ENCODE measurements around the gene RAMP1.

The RAMP1 gene

DNA sequence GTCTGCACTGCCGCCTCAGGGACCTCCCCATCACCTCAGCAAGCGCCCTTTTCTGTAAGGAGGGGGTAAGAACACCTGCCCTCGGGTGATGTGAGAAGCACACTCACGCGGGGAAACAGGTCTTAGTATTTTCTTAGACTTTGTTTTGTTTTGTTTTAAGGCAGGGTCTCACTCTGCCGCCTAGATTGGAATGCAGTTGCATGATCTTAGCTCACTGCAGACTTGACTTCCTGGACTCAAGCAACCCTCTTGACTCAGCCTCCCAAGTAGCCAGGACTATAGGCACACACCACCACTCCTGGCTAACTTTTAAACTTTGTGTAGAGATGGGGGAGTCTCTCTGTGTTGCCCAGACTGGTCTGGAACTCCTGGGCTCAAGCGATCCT, 37.1 kb downstream of the RAMP1 start:
- no peak for DNase-seq

DNA sequence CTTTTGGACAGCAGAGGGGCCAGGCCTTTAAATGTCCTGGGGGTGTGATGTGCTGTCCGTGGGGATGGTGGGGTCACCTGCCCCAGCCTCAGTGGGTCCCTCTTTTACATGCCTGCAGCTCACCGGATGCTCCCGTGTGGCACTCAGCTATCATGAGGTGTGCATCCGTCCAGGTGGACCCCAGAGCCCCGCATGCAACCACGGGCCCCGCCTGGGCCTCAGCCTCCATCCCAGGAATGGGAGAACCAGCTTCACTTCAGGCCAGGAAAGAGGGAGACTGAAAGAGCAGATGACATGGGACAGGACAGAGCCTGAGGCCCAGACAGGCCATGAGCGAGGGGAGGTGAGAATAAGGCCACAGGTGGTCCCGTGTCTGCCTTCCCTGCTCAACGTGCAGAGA, 37.5 kb downstream of the RAMP1 start:
- DNase-seq: no peak

- no peak for DNase-seq
Observed at GRCh38 chr2:237898057-237898414, 38.6 kb downstream of the RAMP1 start.

DNA sequence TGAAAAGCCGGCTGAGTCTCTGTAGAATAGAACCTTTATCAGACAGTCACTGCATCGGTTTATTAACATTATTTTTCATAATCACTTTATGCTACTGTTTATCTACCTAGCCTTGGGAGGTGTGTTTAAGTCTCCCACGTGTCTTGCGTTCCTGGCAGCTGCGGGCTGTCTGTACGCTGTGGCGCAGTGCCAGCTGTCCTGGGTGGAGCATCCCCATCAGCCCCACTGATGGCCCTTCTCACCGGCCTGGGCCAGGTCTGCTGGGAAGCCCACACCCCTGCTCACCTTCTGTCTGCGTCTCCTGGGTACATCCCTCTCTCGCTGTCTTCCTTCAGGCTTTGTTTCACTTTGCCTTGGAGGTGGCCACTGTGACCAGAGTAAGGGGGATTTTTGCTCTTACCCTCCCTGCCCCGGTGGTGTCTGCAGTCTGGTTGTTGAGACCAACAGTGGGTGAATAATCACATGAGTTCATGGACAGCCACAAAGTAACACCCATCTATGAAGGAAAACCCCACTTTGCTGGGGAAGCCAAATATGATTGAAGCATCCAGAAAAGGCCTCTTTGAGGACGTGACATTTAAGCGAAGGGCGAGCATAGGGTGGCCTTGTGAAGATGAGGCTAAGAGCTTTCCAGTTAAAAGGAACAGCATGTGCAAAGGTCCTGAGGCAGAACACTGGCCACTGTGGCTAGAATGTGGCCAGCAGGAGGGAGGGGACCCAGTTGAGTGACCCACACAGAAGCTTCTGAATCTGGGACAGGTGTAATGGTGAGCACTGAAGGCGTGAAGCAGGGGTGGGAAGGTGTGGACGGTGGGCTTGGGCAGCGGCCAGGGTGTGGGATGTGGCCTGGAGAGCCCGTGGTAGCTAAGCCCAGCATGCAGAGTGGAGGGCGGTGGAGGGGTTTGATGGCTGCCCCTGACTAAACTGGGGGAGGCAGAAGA, 41.7 kb downstream of the RAMP1 start:
- DNase-seq: no peak

DNA sequence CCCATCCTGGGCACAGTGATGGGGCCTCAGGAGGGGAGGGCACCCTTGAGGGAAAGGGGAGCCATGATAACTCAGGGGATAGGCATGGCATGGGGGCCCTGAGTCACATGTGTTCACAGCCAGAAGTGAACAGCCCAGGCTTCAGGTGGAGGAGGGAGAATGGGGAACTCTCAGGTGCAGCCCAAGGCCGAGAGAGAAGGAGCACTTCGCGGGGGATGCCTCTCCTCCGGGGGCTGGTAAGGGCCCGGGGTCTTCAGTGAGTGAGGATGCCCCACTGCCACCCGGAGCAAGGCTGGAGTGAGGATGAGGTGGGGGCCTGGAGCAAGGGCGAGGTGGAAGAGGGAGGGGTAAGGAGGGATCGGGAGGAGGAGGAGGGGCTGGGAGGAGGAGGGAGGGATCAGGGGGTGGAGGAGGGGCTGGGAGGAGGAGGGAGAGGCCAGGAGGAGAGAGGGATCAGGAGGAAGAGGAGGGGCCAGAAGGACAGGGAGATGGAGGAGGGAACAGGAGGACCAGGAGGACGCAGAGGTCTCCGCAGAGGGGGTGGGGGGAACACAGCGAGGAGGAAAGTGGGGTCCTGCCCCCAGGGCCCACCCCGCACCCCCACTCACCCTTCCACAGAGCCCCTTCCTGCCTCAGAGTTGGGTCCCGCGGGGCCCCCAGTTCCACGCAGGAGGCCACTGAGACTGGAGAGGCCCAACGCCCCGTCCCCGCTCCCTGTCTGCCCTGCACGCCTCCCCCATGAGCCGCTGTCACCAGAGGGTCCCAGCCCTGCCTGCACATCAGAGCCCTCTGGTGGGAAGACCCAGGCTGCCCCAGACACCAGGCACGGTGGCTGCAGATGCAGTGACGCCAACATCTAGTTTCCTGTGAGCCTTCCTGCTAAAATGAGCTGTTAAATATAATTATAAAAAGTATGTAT, 42.8 kb downstream of the RAMP1 start:
- no peak for DNase-seq

DNA sequence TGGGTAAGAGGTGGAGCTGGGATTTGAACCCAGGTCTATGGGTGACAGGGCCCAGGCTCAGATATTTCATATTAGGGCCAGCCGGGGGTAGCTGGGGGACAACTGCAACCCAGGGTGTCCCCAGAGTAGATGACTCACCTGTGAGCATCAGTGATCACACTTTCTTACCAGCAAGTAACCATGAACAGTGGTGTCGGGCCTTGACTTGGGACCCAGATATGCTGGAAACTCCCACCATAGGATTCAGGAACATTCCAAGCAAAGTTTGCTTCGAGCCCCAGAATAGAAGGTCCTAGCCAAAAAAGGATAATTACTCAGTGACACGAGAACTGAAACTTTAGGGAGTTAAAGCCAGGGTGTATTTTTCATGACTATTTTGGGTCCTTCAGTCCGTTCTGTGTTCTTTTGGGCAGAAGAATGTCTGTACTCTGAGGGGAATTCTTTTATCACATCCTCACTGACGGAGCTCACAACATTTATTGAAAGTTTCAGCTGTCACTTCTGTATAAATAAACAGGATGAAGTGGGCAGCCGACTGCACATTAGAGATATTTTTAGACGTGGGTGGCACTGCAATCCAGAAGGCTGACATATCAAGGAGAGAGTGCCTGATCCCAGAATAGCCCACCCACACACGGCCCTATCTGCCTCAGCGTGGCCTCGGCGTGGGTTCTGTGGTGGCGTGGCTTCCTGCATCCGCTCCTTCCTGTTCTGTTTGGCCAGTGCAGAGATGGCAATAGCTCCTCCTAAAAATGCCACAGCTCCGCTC, 45.6 kb downstream of the RAMP1 start:
- no peak for DNase-seq

GRCh38 chr2:237907144-237907543, 47.7 kb downstream of the RAMP1 start:
- DNase-seq: no peak

DNA sequence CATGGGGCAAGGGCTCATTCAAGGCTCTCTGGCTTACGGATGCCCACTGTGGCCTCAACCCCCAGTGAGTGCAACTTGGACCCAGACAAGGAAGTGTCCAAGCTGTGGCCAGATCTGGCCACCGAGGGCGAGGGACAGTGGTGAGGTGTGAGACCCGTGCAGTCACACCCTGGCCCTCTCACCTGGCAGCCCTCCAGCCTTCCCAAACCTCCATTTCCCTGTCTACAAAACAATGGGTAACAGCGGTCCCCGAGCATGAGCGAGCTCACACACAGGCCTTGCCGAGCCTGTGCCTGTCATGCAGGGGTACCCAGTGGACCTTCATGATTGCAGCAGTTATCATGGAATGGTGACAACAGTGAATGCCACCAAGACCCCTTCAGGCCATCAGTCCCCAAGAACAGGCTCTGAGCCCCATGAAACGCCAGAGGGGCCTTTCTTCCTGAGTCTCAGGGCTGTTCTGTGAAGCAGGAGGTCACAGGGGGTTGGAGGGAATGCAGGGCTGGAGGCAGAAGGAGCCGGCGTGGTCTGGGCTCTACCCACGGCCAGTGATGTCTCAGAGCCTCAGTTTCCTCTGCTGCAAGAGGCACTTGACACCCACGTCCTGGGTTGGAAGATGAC, 49.8 kb downstream of the RAMP1 start:
- no peak for DNase-seq

DNA sequence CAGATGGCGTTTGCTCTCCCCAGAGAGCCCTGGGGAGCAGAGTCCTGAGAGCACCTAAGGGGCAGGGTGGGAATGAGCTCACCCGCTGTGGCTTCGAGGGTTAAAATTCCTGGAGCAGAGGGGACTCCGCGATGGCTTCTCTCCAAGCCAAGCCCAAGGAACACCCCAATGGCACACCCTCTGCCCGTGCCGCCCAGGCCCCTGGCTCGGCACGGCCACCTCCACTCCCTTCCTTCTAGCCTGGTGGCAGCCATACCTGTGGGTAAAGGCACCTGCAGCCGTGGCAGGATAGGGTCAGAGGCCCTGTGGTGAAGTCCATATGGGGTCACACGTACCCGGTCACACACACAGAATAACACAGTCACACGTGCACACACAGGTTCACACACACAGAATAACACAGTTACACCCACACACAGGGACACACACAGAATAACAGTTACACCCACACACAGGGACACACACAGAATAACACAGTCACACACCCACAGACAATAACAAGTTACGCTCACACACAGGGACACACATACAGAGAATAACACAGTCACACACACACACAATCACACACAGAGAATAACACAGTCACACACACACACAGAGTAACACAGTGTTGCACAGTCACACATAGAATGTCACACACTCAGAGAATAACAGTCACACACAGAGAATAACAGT, 50.5 kb downstream of the RAMP1 start:
- DNase-seq: no peak

DNA sequence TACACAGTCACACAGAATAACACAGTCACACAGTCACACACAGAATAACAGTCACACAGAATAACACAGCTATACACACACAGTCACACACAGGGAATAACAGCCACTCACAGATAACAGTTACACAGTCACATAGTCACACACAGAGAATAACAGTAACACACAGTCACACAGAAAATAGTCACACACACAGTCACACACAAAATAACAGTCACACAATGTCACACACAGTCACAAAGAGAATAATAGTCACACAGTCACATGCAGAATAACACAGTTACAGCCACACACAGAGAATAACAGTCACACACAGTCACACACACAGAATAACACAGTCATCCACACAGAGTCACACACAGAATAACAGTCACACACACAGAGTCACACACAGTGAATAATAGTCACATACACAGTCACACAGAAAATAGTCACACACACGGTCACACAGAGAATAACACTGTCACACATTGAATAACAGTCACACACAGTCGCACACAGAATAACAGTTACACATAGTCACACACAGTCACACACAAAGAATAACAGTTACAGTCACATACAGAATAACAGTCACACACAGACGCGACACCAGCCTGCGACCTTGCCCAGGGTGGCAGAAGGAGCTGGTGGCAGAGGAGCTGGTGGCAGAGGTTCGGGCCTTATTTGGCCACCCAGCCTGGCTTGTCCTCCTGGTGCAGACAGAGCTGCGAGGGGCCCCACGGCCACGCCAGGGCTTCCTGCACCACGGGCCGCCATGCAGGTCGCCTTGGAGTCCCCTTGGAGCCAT, 51.3 kb downstream of the RAMP1 start:
- no peak for DNase-seq

DNA sequence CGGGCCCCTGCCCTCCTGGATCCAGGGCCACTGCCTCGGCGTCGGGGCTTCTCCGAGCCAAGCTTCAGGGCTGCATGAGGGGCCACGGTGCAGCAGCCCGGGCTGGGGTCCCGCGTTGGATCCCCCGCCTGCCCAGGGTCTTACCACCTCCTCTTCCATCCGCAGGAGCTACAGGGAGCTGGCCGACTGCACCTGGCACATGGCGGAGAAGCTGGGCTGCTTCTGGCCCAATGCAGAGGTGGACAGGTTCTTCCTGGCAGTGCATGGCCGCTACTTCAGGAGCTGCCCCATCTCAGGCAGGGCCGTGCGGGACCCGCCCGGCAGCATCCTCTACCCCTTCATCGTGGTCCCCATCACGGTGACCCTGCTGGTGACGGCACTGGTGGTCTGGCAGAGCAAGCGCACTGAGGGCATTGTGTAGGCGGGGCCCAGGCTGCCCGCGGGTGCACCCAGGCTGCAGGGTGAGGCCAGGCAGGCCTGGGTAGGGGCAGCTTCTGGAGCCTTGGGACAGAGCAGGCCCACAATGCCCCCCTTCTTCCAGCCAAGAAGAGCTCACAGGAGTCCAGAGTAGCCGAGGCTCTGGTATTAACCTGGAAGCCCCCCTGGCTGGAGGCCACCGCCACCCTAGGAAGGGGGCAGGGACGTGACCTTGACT, 52.1 kb downstream of the RAMP1 start:
- DNase-seq: no peak

DNA sequence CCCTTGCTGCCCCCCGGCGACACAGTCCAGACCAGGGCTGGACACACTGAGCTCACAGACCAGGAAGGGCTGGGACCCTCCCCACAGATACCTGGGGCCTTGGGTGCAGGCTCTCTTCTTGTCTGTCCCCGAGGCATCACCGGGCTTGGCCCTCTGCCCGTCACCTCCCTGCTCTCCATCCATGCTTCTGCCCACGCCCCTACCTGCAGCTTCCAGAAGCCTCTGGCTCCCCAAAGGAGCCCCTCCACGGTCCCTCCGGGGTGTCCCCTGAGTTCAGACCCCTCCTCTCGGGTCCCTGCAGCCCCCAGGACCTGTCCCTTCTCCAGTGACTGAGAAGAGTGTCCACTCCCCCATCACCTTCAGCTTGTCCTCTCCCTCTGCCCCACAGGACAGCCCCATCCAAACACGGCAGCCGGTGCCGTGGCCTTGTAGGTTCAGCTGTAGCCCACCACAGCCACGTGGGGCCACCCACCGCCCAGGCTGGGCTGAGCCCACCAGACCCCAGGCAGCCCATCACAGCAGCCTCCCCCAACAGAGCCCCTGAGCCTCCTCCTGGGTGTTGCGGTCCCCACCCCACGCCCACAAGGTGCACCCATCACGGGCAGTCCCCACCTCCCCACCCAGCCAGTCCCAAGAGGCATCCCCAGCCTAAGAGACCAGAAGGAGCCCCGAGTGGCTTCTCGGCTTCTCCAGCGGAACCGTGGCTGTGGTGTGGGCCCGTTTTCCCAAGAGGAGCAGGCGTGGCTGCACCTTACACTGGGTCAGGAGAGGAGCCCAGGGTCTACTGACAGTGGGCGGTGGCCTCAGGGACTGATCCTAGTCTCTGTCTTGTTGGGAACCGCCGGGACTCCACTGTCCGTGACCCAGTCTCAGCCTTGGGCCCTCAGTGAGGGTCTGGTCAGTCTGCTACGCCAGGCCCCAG, 53.1 kb downstream of the RAMP1 start:
- DNase-seq: no peak

DNA sequence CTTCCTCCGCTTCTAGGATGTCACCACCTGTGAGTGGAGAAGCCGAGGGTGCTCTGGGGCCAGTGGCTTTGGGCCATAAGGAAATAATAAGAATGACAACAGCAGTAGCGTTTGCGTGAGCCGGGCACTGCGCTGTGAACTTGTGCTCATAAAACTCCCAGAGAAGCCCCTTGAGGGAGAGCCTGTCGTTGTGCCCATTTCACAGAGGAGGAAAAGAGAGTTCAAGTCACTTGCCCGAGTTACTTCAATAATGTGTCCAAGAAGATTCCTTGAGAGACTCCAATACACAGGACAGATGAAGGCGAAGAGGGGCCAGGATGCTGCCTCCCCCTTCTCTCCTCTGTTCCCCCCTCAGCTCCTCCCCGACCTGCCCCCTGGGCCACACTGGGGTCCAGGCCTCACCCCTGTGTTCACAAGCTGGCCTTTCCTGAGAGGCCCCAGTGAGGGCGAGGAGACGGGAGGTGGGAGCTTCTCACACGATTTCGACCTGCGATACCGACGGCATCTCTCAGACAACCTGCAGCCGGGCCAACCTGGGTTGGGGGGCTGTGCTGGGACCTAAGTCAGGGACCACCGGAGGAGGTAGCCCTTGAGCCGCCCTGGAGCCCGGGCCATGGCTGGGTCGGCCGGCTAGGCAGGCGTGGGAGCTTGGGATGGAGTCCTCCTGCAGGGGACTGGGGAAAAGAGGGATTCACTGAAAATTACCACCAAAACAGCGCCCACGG, 53.9 kb downstream of the RAMP1 start:
- DNase-seq: no peak

DNA sequence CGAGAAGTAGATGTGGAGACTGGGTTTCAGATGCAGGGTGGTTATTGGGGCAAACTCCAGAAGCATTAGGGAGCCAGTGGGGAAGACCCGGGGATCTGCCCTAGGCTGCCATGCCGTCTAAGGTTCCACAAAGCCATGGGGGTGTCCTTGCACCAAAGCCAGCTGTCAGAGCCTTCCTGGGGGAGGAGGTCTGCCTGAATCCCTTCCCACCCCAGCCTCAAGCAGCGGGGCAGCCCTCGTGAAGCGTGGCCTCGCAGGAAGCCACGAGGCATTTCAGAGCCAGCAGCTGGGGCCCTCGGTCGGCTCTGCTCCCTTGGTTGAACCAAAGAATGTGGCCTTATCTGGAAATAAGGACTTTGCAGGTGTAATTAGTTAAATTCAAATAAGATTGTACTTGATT, 56.2 kb downstream of the RAMP1 start:
- DNase-seq: no peak

- no peak for DNase-seq
Observed at GRCh38 chr2:237916296-237916695, 56.9 kb downstream of the RAMP1 start.

- no peak for DNase-seq
Observed at GRCh38 chr2:237917696-237918374, 58.4 kb downstream of the RAMP1 start.

DNA sequence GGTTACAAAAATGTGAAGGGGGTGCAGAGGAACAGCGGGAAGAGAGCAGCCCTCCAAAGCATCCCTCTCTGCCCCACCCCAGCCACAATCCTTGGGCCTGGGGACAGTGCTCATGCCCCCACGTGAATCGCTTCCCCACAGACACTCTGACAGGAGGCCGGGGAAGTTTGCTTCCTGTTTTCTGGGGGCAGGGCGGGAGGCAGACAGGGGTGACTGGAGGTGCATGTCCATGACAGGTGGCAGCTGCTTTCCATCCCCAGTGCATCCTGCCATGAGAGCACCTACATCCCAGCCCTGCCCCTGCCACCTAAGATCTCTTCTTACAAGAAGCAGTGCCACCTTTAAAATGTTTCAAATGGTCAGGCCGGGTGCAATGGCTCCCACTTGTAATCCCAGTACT, 60.2 kb downstream of the RAMP1 start:
- DNase-seq: no peak

DNA sequence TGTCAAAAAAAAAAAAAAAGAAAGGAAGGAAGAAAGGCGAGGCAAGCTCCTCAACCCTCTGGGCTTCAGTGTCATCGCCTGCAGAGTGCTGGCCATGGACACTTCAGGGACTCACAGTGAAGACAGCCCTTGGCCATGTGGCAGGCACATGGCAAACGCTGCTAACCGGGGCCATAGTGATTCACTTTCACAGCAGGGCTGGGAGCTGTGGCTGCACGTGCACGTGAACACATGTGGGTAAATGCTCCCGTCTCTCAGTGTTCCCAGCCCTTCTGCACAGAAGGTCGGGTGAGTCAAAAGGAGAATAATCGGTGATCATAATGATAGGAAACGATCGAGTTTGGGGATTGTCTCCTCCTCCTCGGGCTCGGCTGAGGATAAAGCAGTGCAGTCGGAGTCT, 61.2 kb downstream of the RAMP1 start:
- no peak for DNase-seq

Measured in 8988T (cell line).